Measurements from ENCODE around the gene CD200R1L.

The CD200R1L gene

DNA sequence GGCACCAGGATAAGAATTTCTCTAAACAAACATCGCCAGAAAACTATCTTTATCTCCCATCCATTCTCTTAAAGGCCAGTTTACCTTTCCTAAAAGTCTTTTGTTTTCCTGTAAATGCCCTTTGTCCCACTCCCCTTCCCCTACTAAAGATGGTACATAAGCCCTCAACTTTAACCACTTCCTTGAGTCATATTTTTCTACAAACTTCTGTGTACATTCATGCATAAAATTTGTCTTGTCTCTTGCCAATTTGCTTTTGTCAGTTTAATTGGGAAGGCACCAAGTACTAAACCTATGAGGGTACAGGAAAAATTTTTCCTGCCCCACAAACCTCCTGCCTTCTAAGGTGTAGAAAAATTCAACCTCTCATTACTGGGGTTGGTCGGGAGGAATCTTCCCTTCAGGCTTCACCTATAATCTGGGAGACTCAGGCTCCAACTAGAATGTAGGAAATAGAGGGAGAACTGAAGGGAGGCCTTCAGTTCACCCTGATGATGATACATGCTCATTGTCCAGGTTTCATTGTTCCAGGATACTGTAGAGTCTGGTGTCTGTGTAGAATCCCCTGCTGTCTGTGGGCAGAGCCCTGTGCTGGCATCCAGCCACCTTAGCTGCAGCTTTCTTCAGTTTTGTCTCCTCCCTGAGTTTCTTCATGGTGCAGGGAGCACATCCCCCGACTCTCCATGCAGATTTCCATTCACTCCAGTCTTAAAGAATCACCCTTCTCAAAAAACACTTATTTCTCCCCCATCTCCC lies 53.2 kb downstream of the CD200R1L start:
- TF ChIP-seq REST (IDR thresholded peaks at IDR 0.05; ENCODE audit: insufficient read depth in 1 of 2, low read depth in 2 of 2, low read length in 2 of 2): no peak
- no peak for TF ChIP-seq TAF1 (IDR thresholded peaks at IDR 0.05; ENCODE audit: borderline replicate concordance, insufficient read depth, low read length)
- no peak for TF ChIP-seq SIN3A (IDR thresholded peaks at IDR 0.05; ENCODE audit: borderline replicate concordance, insufficient read depth, low read length)
- no peak for TF ChIP-seq POLR2AphosphoS5 (IDR thresholded peaks at IDR 0.05; ENCODE audit: low read depth, low read length)
- TF ChIP-seq FOXP2 (optimal IDR thresholded peaks at IDR 0.05; ENCODE audit: borderline replicate concordance, extremely low read depth, extremely low read length, insufficient read depth): no peak

DNA sequence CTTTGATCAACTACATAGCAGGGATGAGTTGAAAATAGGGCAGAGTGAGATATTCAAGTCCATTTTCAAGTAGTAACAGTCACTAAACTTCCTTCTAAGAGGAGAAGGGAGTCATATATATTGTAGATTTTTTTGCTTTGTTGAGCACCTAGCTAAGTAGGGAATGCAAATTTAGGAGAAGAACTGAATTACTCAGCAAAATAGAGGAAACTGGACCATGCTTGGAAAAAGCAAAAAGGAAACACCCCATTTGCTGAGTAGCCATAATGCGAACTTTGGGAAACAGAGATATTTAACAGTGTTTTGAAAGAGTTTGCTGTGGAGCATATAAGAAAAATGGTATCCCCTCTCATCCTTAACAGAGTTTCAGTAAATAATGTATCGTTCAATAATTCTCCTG lies 54.9 kb downstream of the CD200R1L start:
- TF ChIP-seq POLR2AphosphoS5 (IDR thresholded peaks at IDR 0.05; ENCODE audit: low read depth, low read length) (no peak), TAF1 (IDR thresholded peaks at IDR 0.05; ENCODE audit: borderline replicate concordance, insufficient read depth, low read length) (no peak), REST (IDR thresholded peaks at IDR 0.05; ENCODE audit: insufficient read depth in 1 of 2, low read depth in 2 of 2, low read length in 2 of 2) (no peak), FOXP2 (optimal IDR thresholded peaks at IDR 0.05; ENCODE audit: borderline replicate concordance, extremely low read depth, extremely low read length, insufficient read depth) (no peak), SIN3A (IDR thresholded peaks at IDR 0.05; ENCODE audit: borderline replicate concordance, insufficient read depth, low read length) (no peak)

DNA sequence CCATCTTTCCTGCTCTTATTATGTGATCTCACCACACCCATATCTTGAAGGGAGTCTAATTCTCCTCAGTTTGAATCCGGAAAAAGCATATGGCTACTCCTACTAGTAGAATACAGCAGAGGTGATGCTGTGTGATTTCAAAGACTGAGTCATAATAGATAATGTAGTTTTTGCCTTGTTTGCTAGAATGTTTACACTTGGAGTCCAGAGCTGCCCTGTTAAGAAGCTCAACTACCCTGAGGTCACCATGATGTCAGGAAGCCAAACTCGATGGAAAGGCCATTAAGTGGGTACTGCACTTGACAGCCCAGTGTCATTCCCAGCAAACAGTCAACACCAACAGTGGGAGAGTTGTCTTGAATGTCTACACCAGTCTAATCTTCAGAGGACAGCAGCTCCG lies 56.9 kb downstream of the CD200R1L start:
- TF ChIP-seq REST (IDR thresholded peaks at IDR 0.05; ENCODE audit: insufficient read depth in 1 of 2, low read depth in 2 of 2, low read length in 2 of 2) (no peak), FOXP2 (optimal IDR thresholded peaks at IDR 0.05; ENCODE audit: borderline replicate concordance, extremely low read depth, extremely low read length, insufficient read depth) (no peak), POLR2AphosphoS5 (IDR thresholded peaks at IDR 0.05; ENCODE audit: low read depth, low read length) (no peak), SIN3A (IDR thresholded peaks at IDR 0.05; ENCODE audit: borderline replicate concordance, insufficient read depth, low read length) (no peak), TAF1 (IDR thresholded peaks at IDR 0.05; ENCODE audit: borderline replicate concordance, insufficient read depth, low read length) (no peak)

GRCh38 chr3:112786881-112787579 lies 59.6 kb downstream of the CD200R1L start:
- TF ChIP-seq SIN3A (IDR thresholded peaks at IDR 0.05; ENCODE audit: borderline replicate concordance, insufficient read depth, low read length) (no peak), FOXP2 (optimal IDR thresholded peaks at IDR 0.05; ENCODE audit: borderline replicate concordance, extremely low read depth, extremely low read length, insufficient read depth) (no peak), TAF1 (IDR thresholded peaks at IDR 0.05; ENCODE audit: borderline replicate concordance, insufficient read depth, low read length) (no peak), POLR2AphosphoS5 (IDR thresholded peaks at IDR 0.05; ENCODE audit: low read depth, low read length) (no peak), REST (IDR thresholded peaks at IDR 0.05; ENCODE audit: insufficient read depth in 1 of 2, low read depth in 2 of 2, low read length in 2 of 2) (no peak)

Measured in PFSK-1 (cell line).